Rectal smooth muscle tissue (tissue), 1 donor: ENCODE data around the gene IFNL3.
"Not testable (repeated sequence)": the region's sequence is repeated elsewhere in the genome, so short reads cannot be mapped to it uniquely, and the experiment has no call there.

Experiments used
- H3K27ac ChIP-seq: one replicate; pipeline ENCODE4 v1.7.0; 2013; ENCODE audit warnings: low read depth, low read length, inconsistent platforms
- H3K27me3 ChIP-seq: one replicate; pipeline ENCODE4 v1.7.0; 2013; ENCODE audit warnings: low read length; ENCODE audit not compliant: control insufficient read depth, insufficient read depth
- H3K36me3 ChIP-seq: one replicate; pipeline ENCODE4 v1.7.0; 2013; ENCODE audit warnings: low read length; ENCODE audit not compliant: control insufficient read depth, insufficient read depth
- H3K4me1 ChIP-seq: one replicate; pipeline ENCODE4 v1.7.0; 2013; ENCODE audit warnings: low read length; ENCODE audit not compliant: control insufficient read depth, insufficient read depth
- H3K4me3 ChIP-seq: one replicate; pipeline ENCODE4 v1.7.0; 2013; ENCODE audit warnings: low read length
- H3K9ac ChIP-seq: one replicate; pipeline ENCODE4 v1.7.0; 2013; ENCODE audit warnings: low read length

IFNL3 gene

GRCh38 chr19:39244410-39245100 is at the start of gene IFNL3:
IFNL3 (minus strand) TSS chr19:39245006; CDS start chr19:39244967, 39 bp downstream.
- H3K27ac ChIP-seq, H3K9ac ChIP-seq, H3K4me1 ChIP-seq, H3K4me3 ChIP-seq, H3K36me3 ChIP-seq: not testable (repeated sequence)
- H3K27me3 ChIP-seq = peaks cover 13% of the 10 kb centered on the region

DNA sequence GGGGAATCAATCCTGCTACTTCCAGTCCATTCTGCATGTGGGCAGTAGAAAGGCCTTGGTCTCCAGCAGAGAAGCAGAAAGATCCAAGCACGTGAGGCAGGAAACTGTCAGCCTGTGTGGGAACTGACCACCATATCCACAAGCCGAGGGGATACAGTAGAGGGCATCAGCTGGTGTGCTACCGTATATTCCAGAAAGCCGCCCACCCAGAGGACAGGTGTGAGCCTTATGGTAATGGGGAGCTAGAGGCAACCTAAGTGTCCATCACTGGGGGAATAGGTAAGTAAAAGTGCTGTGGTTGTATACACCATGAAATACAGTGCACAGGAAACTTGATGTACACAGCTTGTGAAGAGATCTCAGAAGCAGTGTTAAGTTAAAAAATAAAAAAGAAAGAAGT is 48.6 kb upstream of the IFNL3 start:
- H3K36me3 ChIP-seq = no peaks in the 10 kb centered on the region
- no peaks in the 10 kb centered on the region for H3K27me3 ChIP-seq
- H3K4me1 ChIP-seq = no peaks in the 10 kb centered on the region
- no peak overlapping the region for H3K27ac ChIP-seq
- H3K9ac ChIP-seq = no peak overlapping the region
- no peak overlapping the region for H3K4me3 ChIP-seq

DNA sequence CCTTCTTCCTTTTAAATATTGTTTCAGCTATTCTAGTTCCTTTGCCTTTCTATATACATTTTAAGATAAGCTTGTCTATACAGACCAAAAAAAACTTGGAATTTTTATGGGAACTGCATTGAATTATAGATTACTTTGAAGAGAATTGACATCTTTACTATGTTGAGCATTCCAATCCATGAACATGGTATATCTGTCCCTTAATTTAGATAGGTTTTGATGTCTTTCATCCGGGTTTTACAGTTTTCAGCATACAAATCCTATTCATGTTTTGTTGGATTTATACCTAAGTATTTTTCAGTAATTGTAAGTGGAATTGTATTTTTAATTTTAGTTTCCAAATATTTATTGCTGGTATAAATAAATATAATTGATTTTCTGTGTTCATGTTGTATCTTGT is 39.2 kb upstream of the IFNL3 start:
- Histone ChIP-seq H3K4me1 (no peaks in the 10 kb centered on the region), H3K36me3 (no peaks in the 10 kb centered on the region), H3K27me3 (no peaks in the 10 kb centered on the region), H3K9ac (no peak overlapping the region), H3K27ac (no peak overlapping the region), H3K4me3 (no peak overlapping the region)

- no peak overlapping the region for H3K4me3 ChIP-seq
- H3K36me3 ChIP-seq = no peaks in the 10 kb centered on the region
- H3K9ac ChIP-seq = no peak overlapping the region
- no peaks in the 10 kb centered on the region for H3K27me3 ChIP-seq
- H3K4me1 ChIP-seq = no peaks in the 10 kb centered on the region
- H3K27ac ChIP-seq = no peak overlapping the region
Measured at GRCh38 chr19:39282021-39282420, 37.2 kb upstream of the IFNL3 start.

DNA sequence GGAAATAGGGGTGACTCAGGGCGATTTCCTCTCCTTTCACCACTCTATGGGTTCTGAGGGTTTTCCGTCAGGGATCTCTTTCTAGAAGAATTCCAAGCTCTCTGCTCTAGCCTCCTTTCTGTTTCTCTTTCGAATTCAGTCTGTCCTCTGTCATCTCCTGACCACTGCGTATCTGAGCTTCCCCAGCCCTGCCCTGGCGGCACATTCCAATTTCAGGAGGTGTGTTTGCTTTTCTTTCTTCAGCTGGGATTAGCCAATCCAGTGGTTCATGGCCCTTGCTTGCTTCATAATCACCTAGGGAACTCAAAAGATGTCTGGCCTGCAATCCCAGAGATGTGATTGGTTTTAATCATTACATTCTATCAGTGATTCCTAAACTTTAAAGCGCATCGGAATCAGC is 32.8 kb upstream of the IFNL3 start:
- Histone ChIP-seq H3K9ac (no peak overlapping the region), H3K27ac (no peak overlapping the region), H3K36me3 (no peaks in the 10 kb centered on the region), H3K4me3 (no peak overlapping the region), H3K4me1 (no peaks in the 10 kb centered on the region), H3K27me3 (no peaks in the 10 kb centered on the region)

- no peak overlapping the region for H3K9ac ChIP-seq
- no peaks in the 10 kb centered on the region for H3K4me1 ChIP-seq
- H3K27ac ChIP-seq = no peak overlapping the region
- H3K4me3 ChIP-seq = no peak overlapping the region
- H3K36me3 ChIP-seq = no peaks in the 10 kb centered on the region
- no peaks in the 10 kb centered on the region for H3K27me3 ChIP-seq
Measured at GRCh38 chr19:39276740-39277139, 31.9 kb upstream of the IFNL3 start.

GRCh38 chr19:39275578-39275977 is 30.8 kb upstream of the IFNL3 start:
- Histone ChIP-seq H3K4me1 (no peaks in the 10 kb centered on the region), H3K9ac (no peak overlapping the region), H3K27ac (no peak overlapping the region)

DNA sequence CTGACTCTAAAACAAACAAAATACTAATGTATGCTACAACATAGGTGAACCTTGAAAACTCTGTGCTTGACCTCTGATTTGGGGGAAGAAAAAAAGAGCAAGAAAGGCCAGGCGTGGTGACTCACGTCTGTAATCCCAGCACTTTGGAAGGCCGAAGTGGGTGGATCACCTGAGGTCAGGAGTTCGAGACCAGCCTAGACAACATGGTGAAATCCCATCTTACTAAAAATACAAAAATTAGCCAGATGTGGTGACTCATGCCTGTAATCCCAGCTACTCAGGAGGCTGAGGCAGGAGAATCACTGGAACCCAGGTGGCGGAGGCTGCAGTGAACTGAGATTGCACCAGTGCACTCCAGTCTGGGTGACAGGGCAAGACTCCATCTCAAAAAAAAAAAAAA is 29.1 kb upstream of the IFNL3 start:
- H3K36me3 ChIP-seq, H3K4me3 ChIP-seq, H3K27me3 ChIP-seq, H3K4me1 ChIP-seq, H3K27ac ChIP-seq, H3K9ac ChIP-seq: not testable (repeated sequence)

More at GRCh38 chr19:39275578-39275977, 30.8 kb upstream of the IFNL3 start:
- Histone ChIP-seq H3K36me3 (no peaks in the 10 kb centered on the region), H3K4me3 (no peak overlapping the region), H3K27me3 (no peaks in the 10 kb centered on the region)

- H3K4me3 ChIP-seq = no peak overlapping the region
- no peak overlapping the region for H3K27ac ChIP-seq
Measured at GRCh38 chr19:39270036-39270871, 25.4 kb upstream of the IFNL3 start.

GRCh38 chr19:39269369-39269768 is 24.6 kb upstream of the IFNL3 start:
- not testable (repeated sequence) for H3K4me1 ChIP-seq, H3K4me3 ChIP-seq, H3K27ac ChIP-seq, H3K36me3 ChIP-seq, H3K9ac ChIP-seq
- H3K27me3 ChIP-seq = peaks cover 12% of the 10 kb centered on the region

More at GRCh38 chr19:39270036-39270871, 25.4 kb upstream of the IFNL3 start:
- Histone ChIP-seq H3K9ac (no peak overlapping the region), H3K36me3 (no peaks in the 10 kb centered on the region), H3K4me1 (no peaks in the 10 kb centered on the region), H3K27me3 (peaks cover 6% of the 10 kb centered on the region)

- H3K4me1 ChIP-seq, H3K27ac ChIP-seq, H3K36me3 ChIP-seq, H3K9ac ChIP-seq, H3K4me3 ChIP-seq: not testable (repeated sequence)
- peaks cover 14% of the 10 kb centered on the region for H3K27me3 ChIP-seq
Measured at GRCh38 chr19:39268531-39269223, 23.9 kb upstream of the IFNL3 start.

DNA sequence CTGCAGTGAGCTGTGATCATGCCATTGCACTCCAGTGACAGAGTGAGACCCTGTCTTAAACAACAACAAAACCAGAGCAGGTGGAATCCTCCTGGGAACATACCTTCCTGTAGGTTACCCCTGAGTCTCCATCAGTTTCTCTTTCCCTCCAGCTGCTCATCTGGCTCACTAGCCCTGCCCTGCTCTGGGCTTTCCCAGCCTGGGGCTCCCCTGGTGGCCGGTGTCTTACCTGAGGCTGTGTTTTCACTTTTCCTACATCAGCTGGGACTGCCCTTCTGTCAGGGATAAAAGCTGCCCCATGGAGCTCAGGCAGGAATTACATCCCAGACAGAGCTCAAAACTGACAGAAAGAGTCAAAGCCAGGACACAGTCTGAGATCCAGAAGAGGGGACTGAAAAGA is 23.3 kb upstream of the IFNL3 start, which contains the start of gene IFNL2:
Gene IFNL2, plus strand, starts transcription at position 312 of the 400 bp plus-strand sequence. CDS start 173 bp downstream, outside the sequence.
- H3K27ac ChIP-seq, H3K36me3 ChIP-seq, H3K9ac ChIP-seq, H3K4me3 ChIP-seq, H3K4me1 ChIP-seq: not testable (repeated sequence)
- peaks cover 18% of the 10 kb centered on the region for H3K27me3 ChIP-seq
